Activated CD8-positive, alpha-beta memory T cell treated with anti-CD3 and anti-CD28 coated beads for 36 hours (primary cell): ENCODE measurements around the gene FBLN1. TPM values are rescaled to one million over a fixed set of nuclear protein-coding genes. Genes with fewer than 3 reads are reported as not detected.

Experiments
- CTCF ChIA-PET: fragments of 350-600 bp; sonication (Branson Sonifier 250); formaldehyde crosslinking; loops from one replicate; lab custom pipeline; 2021; ENCODE audit warnings: antibody characterized with exemption; lab: Charles Lee
- POLR2A ChIA-PET: fragments of 350-600 bp; sonication (Branson Sonifier 250); formaldehyde crosslinking; loops from one replicate; lab custom pipeline; 2021; ENCODE audit warnings: antibody characterized with exemption; lab: Charles Lee
- total RNA-seq, 2 experiments: library from RNA; stranded (reverse); gene quantifications; one replicate each; pipeline ENCODE4 v1.2.3, GENCODE V29; 2021

FBLN1 gene
- total RNA-seq, 2 experiments from 2014 or later = not detected

GRCh38 chr22:45638834-45639746 lies 136.4 kb downstream of the FBLN1 start:
- CTCF ChIA-PET = no interaction called here
- POLR2A ChIA-PET = no interaction called here

GRCh38 chr22:45639747-45640102 lies 137.0 kb downstream of the FBLN1 start:
- ChIA-PET CTCF (interaction anchor here (0.6 kb wide), 1 partner anchor 48 kb away, joined by 3 read pairs; no protein-coding TSS in a partner anchor), POLR2A (no interaction called here)

GRCh38 chr22:45640291-45640940 lies 137.7 kb downstream of the FBLN1 start:
- ChIA-PET CTCF (interaction anchor here (0.6 kb wide), 1 partner anchor 49 kb away, joined by 3 read pairs; no protein-coding TSS in a partner anchor), POLR2A (no interaction called here)

GRCh38 chr22:45640941-45641621 lies 138.4 kb downstream of the FBLN1 start:
- POLR2A ChIA-PET = no interaction called here

GRCh38 chr22:45642986-45643385 lies 140.3 kb downstream of the FBLN1 start:
- CTCF ChIA-PET = interaction anchor here (1.3 kb wide), 1 partner anchor 220 kb away, joined by 4 read pairs; no protein-coding TSS in a partner anchor
- POLR2A ChIA-PET = no interaction called here

More at GRCh38 chr22:45640941-45641621, 138.4 kb downstream of the FBLN1 start:
- CTCF ChIA-PET = interaction anchor here (0.6 kb wide), 1 partner anchor 13 kb away, joined by 3 read pairs; no protein-coding TSS in a partner anchor

- ChIA-PET CTCF (interaction anchor here (0.9 to 1.7 kb wide), 9 partner anchors 16 to 350 kb away, joined by 3 to 7 read pairs (median 3); no protein-coding TSS in a partner anchor), POLR2A (no interaction called here)
Measured at GRCh38 chr22:45644714-45645113, 142.0 kb downstream of the FBLN1 start.

GRCh38 chr22:45645150-45645525 lies 142.5 kb downstream of the FBLN1 start:
- POLR2A ChIA-PET = no interaction called here
- CTCF ChIA-PET = interaction anchor here (0.9 to 1.7 kb wide), 10 partner anchors 12 to 349 kb away, joined by 3 to 7 read pairs (median 3); no protein-coding TSS in a partner anchor

- CTCF ChIA-PET = interaction anchor here (0.9 to 1.7 kb wide), 10 partner anchors 12 to 349 kb away, joined by 3 to 7 read pairs (median 3); no protein-coding TSS in a partner anchor
Measured at GRCh38 chr22:45645526-45646414, 143.1 kb downstream of the FBLN1 start.

GRCh38 chr22:45647532-45648225 lies 145.0 kb downstream of the FBLN1 start:
- POLR2A ChIA-PET = no interaction called here
- CTCF ChIA-PET = interaction anchor here (1.1 to 1.3 kb wide), 2 partner anchors 249 to 347 kb away, joined by 3 read pairs; no protein-coding TSS in a partner anchor

More at GRCh38 chr22:45645526-45646414, 143.1 kb downstream of the FBLN1 start:
- POLR2A ChIA-PET = no interaction called here

- ChIA-PET CTCF (no interaction called here), POLR2A (no interaction called here)
Measured at GRCh38 chr22:45648301-45649117, 145.8 kb downstream of the FBLN1 start.

- POLR2A ChIA-PET = no interaction called here
- CTCF ChIA-PET = no interaction called here
Measured at GRCh38 chr22:45649809-45650208, 147.1 kb downstream of the FBLN1 start.

- ChIA-PET CTCF (no interaction called here), POLR2A (no interaction called here)
Measured at GRCh38 chr22:45650721-45651120, 148.0 kb downstream of the FBLN1 start.

Other genes with a start within 250 kb of the FBLN1 start
- gene UPK3A, start 217.9 kb upstream of the FBLN1 start, total RNA-seq = not detected
- gene FAM118A, start 192.9 kb upstream of the FBLN1 start, total RNA-seq = 10 to 100 TPM; 27.7 to 28.0 TPM
- gene SMC1B, start 89.3 kb upstream of the FBLN1 start, total RNA-seq = under 1 TPM; 0.48 to 0.55 TPM
- 10 to 100 TPM; 12.4 to 13.3 TPM for gene RIBC2, start 89.2 kb upstream of the FBLN1 start, total RNA-seq
- gene ATXN10, start 169.0 kb downstream of the FBLN1 start, total RNA-seq = 100 to 1,000 TPM; 105 to 120 TPM